Small intestine (tissue), 7 donors: ENCODE measurements around the gene PACRG. TPM values are rescaled to one million over a fixed set of nuclear protein-coding genes. Genes with fewer than 3 reads are reported as not detected.

Source experiments
- DNase-seq, 2 donors: peaks; one replicate each; pipeline versions ENCODE4 v3.0.0 to v3.0.0-alpha.2; 2013
- FAIRE-seq: peaks from 2 replicates; lab custom pipeline; 2012; peaks lifted over from hg19 to GRCh38; lab: Jason Lieb, UNC
- H3K27ac ChIP-seq, 3 donors: one replicate each; pipeline ENCODE4 v1.5.1; 2013; ENCODE audit warnings: low read length in 2 of 3, mild to moderate bottlenecking in 2 of 3, control low read depth in 1 of 3, inconsistent platforms in 1 of 3, low read depth in 1 of 3, moderate library complexity in 1 of 3
- H3K27me3 ChIP-seq, 3 donors: one replicate each; pipeline ENCODE4 v1.6.1; 2013; ENCODE audit warnings: low read length in 3 of 3, inconsistent platforms in 1 of 3; ENCODE audit not compliant: control insufficient read depth in 3 of 3, insufficient read depth in 3 of 3
- H3K36me3 ChIP-seq, 3 donors: one replicate each; pipeline ENCODE4 v1.6.1; 2013; ENCODE audit warnings: low read length in 3 of 3, inconsistent platforms in 1 of 3, low read depth in 1 of 3, mild to moderate bottlenecking in 1 of 3, moderate library complexity in 1 of 3; ENCODE audit not compliant: control insufficient read depth in 3 of 3, insufficient read depth in 2 of 3
- H3K4me1 ChIP-seq, 3 donors: one replicate each; pipeline ENCODE4 v1.6.1; 2013; ENCODE audit warnings: low read length in 2 of 3, inconsistent platforms in 1 of 3, low read depth in 1 of 3, mild to moderate bottlenecking in 1 of 3, moderate library complexity in 1 of 3; ENCODE audit not compliant: control insufficient read depth in 3 of 3, insufficient read depth in 2 of 3
- H3K4me3 ChIP-seq, 3 donors: one replicate each; pipeline ENCODE4 v1.5.1; 2013; ENCODE audit warnings: low read length in 3 of 3, control low read depth in 1 of 3, inconsistent platforms in 1 of 3, low read depth in 1 of 3, mild to moderate bottlenecking in 1 of 3, moderate library complexity in 1 of 3
- H3K9me3 ChIP-seq, 2 donors: one replicate each; pipeline ENCODE4 v1.6.1; 2013; ENCODE audit warnings: low read depth in 1 of 2, low read length in 1 of 2; ENCODE audit not compliant: control insufficient read depth in 2 of 2, insufficient read depth in 1 of 2
- WGBS, 3 donors: extraction: QIAGEN DNeasy Blood & Tissue Kit; methylation state at CpG; one replicate each; pipeline ENCODE4 v1.1.7; 2013; 5-methylcytosine and 5-hydroxymethylcytosine counted together
- polyA plus RNA-seq, 4 donors: library from polyadenylated mRNA; stranded (reverse) in 3 of 4; unstranded in 1 of 4; fragments of 200-250 nt in 3 of 4; fragments of 120-200 nt in 1 of 4; gene quantifications; one replicate each; pipeline versions ENCODE4 v1.2.1 to v1.2.3, GENCODE V29; 2013
- donor health status: healthy with polysubstance abuse.
- donor health status: control.
- donor health status: control.
- donor health status: Bipolar disorder and iron deficiency.
- donor health status: healthy.

The PACRG gene
- polyA plus RNA-seq, 4 donors, result 0.49 to 1.5 TPM; not detected in 2

- no peaks in the 10 kb centered on the region for H3K9me3 ChIP-seq
- DNase-seq, result no peak
- H3K27me3 ChIP-seq, result no peaks in the 10 kb centered on the region
- no peak overlapping the region for H3K27ac ChIP-seq
- no peaks in the 10 kb centered on the region for H3K36me3 ChIP-seq
- no peak overlapping the region for H3K4me3 ChIP-seq
- no peak for FAIRE-seq
- WGBS, 3 donors, result 92 to 95% (median 94%) methylated on average over 7 of the region's 7 CpGs
- H3K4me1 ChIP-seq, result no peaks in the 10 kb centered on the region
Observed at GRCh38 chr6:163189609-163190008, 461.8 kb downstream of the PACRG start.

DNA sequence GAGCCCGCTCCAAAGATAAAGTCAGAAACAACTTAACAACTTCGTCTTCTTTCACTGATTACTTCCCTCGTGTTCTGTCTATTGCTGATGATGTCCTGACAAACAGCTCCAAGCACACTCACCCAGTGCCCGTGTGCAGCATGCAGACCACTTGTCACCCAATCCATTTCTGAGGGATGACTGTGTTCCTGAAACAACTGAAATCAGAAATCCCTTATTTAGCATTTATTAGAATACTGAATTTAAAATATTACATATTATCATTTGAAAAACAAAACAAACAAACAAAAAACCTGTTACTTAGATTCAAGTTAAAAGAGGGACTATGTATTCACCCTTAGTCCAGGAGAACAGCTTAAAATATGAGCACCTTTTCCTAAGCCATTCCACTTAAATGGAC, 463.0 kb downstream of the PACRG start:
- Histone ChIP-seq H3K27me3 (no peaks in the 10 kb centered on the region), H3K27ac (no peak overlapping the region), H3K4me3 (no peak overlapping the region), H3K9me3 (no peaks in the 10 kb centered on the region), H3K4me1 (no peaks in the 10 kb centered on the region), H3K36me3 (no peaks in the 10 kb centered on the region)
- 85 to 89% (median 87%) methylated on average over 4 of the region's 4 CpGs for WGBS, 3 donors
- DNase-seq (no peak), FAIRE-seq (no peak)

DNA sequence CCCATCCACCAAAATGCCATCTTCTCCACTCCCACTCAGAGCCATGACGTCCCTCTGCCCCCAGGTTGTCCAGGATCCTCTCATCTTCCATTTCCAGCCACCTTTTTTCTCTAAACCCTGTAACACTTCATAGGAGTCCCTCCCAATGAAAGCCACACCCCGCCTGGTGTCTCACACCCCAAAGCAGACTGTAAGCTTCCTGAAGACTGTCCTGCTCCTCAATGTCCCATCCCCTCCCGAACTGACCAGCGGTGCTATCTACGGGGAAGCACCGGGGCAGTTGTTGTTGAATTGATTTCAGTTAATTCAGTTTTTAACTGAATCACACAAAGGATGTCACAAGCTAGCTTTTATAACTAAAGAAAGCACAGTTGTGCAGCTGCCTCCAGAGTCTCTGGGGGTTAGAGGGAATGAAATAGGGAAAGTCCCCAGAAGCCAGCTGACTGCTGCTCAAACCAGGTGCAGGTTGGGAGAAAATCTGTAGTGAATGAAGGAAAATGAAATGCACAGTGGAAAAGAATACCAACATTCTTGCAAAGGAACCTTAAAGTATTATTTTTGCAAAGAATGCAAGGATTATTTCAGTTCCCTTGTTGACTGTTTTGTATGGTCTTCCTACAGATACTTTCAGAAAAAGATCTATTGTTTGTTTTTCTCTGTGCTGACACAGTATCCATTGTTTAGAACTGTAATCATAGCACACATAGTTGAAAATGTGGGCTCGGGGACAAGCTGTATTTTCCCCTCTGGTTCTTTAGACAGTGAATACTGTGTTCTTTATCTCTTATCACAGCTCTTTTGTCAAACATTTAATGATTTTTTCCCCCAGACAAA, 464.1 kb downstream of the PACRG start:
- no peak for FAIRE-seq
- Histone ChIP-seq H3K27ac (no peak overlapping the region), H3K27me3 (no peaks in the 10 kb centered on the region), H3K4me3 (no peak overlapping the region), H3K36me3 (no peaks in the 10 kb centered on the region), H3K9me3 (no peaks in the 10 kb centered on the region), H3K4me1 (no peaks in the 10 kb centered on the region)
- 66 to 70% (median 68%) methylated on average over 7 of the region's 7 CpGs for WGBS, 3 donors
- no peak for DNase-seq

DNA sequence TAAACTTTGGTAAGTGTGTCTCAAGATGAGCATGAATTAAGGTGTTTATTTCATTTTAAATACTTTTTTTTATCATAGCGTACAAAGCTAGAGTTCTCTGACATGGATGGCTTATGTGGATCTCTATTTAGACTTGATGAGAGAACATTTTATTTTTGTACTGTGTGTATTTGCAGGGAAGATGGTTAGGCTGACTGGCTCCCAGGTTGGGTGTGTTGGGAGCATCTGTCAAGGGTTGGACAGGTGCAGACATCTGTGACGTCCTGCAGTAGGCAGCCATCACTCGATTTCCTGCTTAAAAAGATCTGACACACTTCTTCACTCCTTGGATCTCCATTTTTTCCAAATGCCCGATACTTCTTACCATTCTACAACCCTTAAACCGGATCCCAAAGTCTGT, 464.8 kb downstream of the PACRG start:
- Histone ChIP-seq H3K4me3 (no peak overlapping the region), H3K27ac (no peak overlapping the region), H3K9me3 (no peaks in the 10 kb centered on the region), H3K36me3 (no peaks in the 10 kb centered on the region), H3K27me3 (no peaks in the 10 kb centered on the region), H3K4me1 (no peaks in the 10 kb centered on the region)
- no peak for FAIRE-seq
- WGBS, 3 donors, result 49 to 63% (median 49%) methylated on average over 5 of the region's 5 CpGs
- DNase-seq, result no peak

DNA sequence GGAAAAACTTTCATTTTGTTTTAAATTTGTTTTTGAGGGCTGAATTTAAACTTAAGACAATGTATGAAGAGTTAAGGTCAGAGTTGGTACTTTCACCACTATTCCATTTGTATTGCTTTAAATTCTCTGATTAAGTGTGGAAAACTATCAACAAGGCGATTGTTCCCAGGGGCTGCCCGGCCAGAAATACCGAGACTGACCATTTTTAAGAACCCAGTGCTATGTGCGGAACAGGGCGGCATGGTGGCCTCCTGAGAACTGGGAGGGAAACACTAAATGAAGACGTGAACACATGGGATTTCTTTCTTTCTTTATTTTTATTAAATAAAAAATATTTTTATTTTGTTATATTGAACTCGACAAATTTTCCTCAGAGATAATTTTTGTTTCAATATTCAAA, 465.6 kb downstream of the PACRG start:
- DNase-seq (no peak), FAIRE-seq (no peak)
- Histone ChIP-seq H3K9me3 (no peaks in the 10 kb centered on the region), H3K27ac (no peak overlapping the region), H3K4me1 (no peaks in the 10 kb centered on the region), H3K4me3 (no peak overlapping the region), H3K27me3 (no peaks in the 10 kb centered on the region), H3K36me3 (no peaks in the 10 kb centered on the region)
- 84 to 90% (median 89%) methylated on average over 7 of the region's 7 CpGs for WGBS, 3 donors

DNA sequence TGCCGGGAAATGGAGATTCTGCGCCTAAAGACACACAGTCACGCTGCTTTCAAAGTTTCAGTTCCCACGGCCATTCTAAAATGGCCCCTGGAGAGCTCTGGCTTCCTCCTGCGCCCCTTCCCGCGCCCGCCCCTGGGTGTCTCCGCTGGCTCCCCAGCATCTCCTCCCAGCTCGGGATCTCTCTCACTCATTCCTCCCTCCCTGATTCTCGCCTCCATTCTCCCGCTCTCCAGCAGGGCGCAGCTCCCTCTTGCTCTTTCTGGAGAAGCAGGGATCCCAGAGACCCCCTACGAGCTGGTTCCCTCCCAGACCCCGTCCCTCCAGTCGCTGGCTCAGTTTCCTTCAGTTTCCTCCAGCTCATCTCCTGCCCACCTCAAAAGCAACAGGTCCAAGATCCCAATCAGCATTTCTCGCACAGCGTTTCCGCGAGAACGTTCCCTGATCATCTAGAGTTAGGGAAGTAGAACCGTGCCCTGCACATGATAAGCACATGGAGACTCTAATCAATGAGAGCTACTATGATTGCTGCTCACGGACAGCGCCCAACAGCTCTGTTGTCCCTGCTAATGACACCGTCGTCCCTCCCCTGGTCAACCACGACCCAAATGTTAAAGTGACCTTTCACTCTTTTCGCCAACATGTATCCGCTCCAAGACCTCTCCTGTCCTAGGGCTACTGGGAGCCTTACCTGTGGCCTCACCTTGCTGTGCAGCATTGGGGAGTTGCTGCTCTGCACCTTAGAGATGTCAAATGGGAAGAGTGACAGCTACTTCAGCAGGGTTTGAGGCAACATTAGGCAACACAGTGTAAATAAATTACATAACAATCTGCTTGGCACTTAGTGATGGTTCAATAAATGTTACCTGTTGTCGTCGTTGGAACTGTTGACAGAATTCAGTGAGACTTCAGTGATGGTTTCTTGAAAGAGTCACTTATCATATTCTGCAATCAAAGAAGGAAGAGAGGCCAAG, 468.2 kb downstream of the PACRG start:
- no peak overlapping the region for H3K4me3 ChIP-seq
- H3K27ac ChIP-seq, result no peak overlapping the region
- FAIRE-seq (no peak), DNase-seq (no peak)
- H3K9me3 ChIP-seq, result peaks cover 0 to 1% of the 10 kb centered on the region in 2 donors
- peaks cover 0 to 2% (median 0%) of the 10 kb centered on the region in 3 donors for H3K27me3 ChIP-seq
- no peaks in the 10 kb centered on the region for H3K4me1 ChIP-seq
- WGBS, 3 donors, result 90 to 92% (median 91%) methylated on average over 31 of the region's 31 CpGs
- no peaks in the 10 kb centered on the region for H3K36me3 ChIP-seq

GRCh38 chr6:163197839-163198238, 470.1 kb downstream of the PACRG start:
- H3K27ac ChIP-seq, result no peak overlapping the region
- 70 to 88% (median 82%) methylated on average over 3 of the region's 3 CpGs for WGBS, 3 donors
- H3K36me3 ChIP-seq, result no peaks in the 10 kb centered on the region
- FAIRE-seq (no peak), DNase-seq (no peak)
- peaks cover 0 to 2% (median 0%) of the 10 kb centered on the region in 3 donors for H3K27me3 ChIP-seq
- no peaks in the 10 kb centered on the region for H3K4me1 ChIP-seq
- no peak overlapping the region for H3K4me3 ChIP-seq
- peaks cover 0 to 1% of the 10 kb centered on the region in 2 donors for H3K9me3 ChIP-seq

- no peak for FAIRE-seq
- Histone ChIP-seq H3K36me3 (no peaks in the 10 kb centered on the region), H3K4me3 (no peak overlapping the region), H3K27ac (no peak overlapping the region), H3K4me1 (no peaks in the 10 kb centered on the region), H3K9me3 (peaks cover 0 to 1% of the 10 kb centered on the region in 2 donors), H3K27me3 (peaks cover 0 to 2% (median 0%) of the 10 kb centered on the region in 3 donors)
- DNase-seq, result no peak
- WGBS, 3 donors, result 74 to 87% (median 78%) methylated on average over 6 of the region's 6 CpGs
Observed at GRCh38 chr6:163198396-163198795, 470.6 kb downstream of the PACRG start.
